WTC11 (cell line): Measurements from ENCODE around the gene PTPRN2. TPM values are rescaled to one million over a fixed set of nuclear protein-coding genes. Genes with fewer than 3 reads are reported as not detected.

Source experiments
- ATAC-seq: fragments of 200-7000 bp; cut with Tn5 transposase; 2 replicates; pipeline ENCODE4 v1.10.0; 2021; ENCODE audit warnings: mild to moderate bottlenecking, moderate library complexity
- CTCF ChIA-PET: fragments of 300-600 bp; sonication (Branson Sonifier 250); formaldehyde crosslinking; loops from one replicate; lab custom pipeline; 2021; ENCODE audit warnings: antibody characterized with exemption; lab: Charles Lee
- POLR2A ChIA-PET: fragments of 350-600 bp; sonication (Branson Sonifier 250); formaldehyde crosslinking; loops from one replicate; lab custom pipeline; 2021; ENCODE audit warnings: antibody characterized with exemption; lab: Charles Lee
- DNase-seq: peaks from one replicate; pipeline ENCODE4 v3.0.0; 2021; ENCODE audit warnings: low spot score
- H3K27ac Mint-ChIP-seq: 2 replicates; pipeline ENCODE4 v1.8.0; 2021; ENCODE audit warnings: mixed read lengths
- H3K27me3 Mint-ChIP-seq: 2 replicates; pipeline ENCODE4 v1.8.0; 2021; ENCODE audit warnings: low read depth, mild to moderate bottlenecking, moderate library complexity, mixed read lengths
- H3K36me3 Mint-ChIP-seq: 2 replicates; pipeline ENCODE4 v1.8.0; 2021; ENCODE audit warnings: mixed read lengths
- H3K4me1 Mint-ChIP-seq: 2 replicates; pipeline ENCODE4 v1.8.0; 2022; ENCODE audit warnings: mixed read lengths
- H3K4me3 Mint-ChIP-seq: 2 replicates; pipeline ENCODE4 v1.8.0; 2021; ENCODE audit warnings: mild to moderate bottlenecking, moderate library complexity, mixed read lengths
- H3K9me3 Mint-ChIP-seq: 2 replicates; pipeline ENCODE4 v1.8.0; 2021; ENCODE audit warnings: mixed read lengths
- CREB1 ChIP-seq: sonication (generic); formaldehyde crosslinking; IDR thresholded peaks from 2 replicates; pipeline ENCODE4 v1.8.0; 2023; ENCODE audit warnings: mild to moderate bottlenecking, missing genetic modification reagents
- EMX1 ChIP-seq: fragments of 250-450 bp; sonication (Bioruptor Pico); IDR thresholded peaks from 2 replicates; pipeline ENCODE4 v1.8.0; 2021; ENCODE audit warnings: mild to moderate bottlenecking
- GTF2I ChIP-seq: fragments of 250-450 bp; sonication (Bioruptor Pico); conservative IDR thresholded peaks from 2 replicates; pipeline ENCODE4 v1.4.0; 2021; ENCODE audit warnings: mild to moderate bottlenecking
- NFYB ChIP-seq: sonication (generic); formaldehyde crosslinking; conservative IDR thresholded peaks from 2 replicates; pipeline ENCODE4 v1.8.0; 2022; ENCODE audit warnings: low read depth, missing genetic modification reagents
- NR1H2 ChIP-seq: sonication (generic); formaldehyde crosslinking; IDR thresholded peaks from 2 replicates; pipeline ENCODE4 v1.9.0; 2021; ENCODE audit warnings: mild to moderate bottlenecking, moderate library complexity, missing genetic modification reagents
- TP53 ChIP-seq: sonication (generic); formaldehyde crosslinking; IDR thresholded peaks from 2 replicates; pipeline ENCODE4 v1.8.1; 2023; ENCODE audit warnings: mild to moderate bottlenecking, missing genetic modification reagents
- ZNF138 ChIP-seq: sonication (generic); formaldehyde crosslinking; conservative IDR thresholded peaks from 2 replicates; pipeline ENCODE4 v1.8.1; 2022; ENCODE audit warnings: mild to moderate bottlenecking, moderate library complexity, missing genetic modification reagents
- ZNF263 ChIP-seq: sonication (generic); formaldehyde crosslinking; IDR thresholded peaks from 2 replicates; pipeline ENCODE4 v1.8.1; 2022; ENCODE audit warnings: low read depth, mild to moderate bottlenecking, moderate library complexity, missing genetic modification reagents
- ZNF317 ChIP-seq: sonication (generic); formaldehyde crosslinking; IDR thresholded peaks from 2 replicates; pipeline ENCODE4 v1.8.1; 2023; ENCODE audit warnings: low read depth, mild to moderate bottlenecking, moderate library complexity, missing genetic modification reagents, borderline replicate concordance
- total RNA-seq: library from RNA; stranded (reverse); gene quantifications from 3 replicates; pipeline ENCODE4 v1.2.3, GENCODE V29; 2021
- TF ChIP-seq, protein P1 (sequence below): sonication (generic); formaldehyde crosslinking; IDR thresholded peaks from 2 replicates; pipeline ENCODE4 v1.8.0; 2022; ENCODE audit warnings: mild to moderate bottlenecking, missing genetic modification reagents
- TF ChIP-seq, protein P2 (sequence below): sonication (generic); formaldehyde crosslinking; IDR thresholded peaks from 2 replicates; pipeline ENCODE4 v1.8.0; 2023; ENCODE audit warnings: mild to moderate bottlenecking, missing genetic modification reagents
- TF ChIP-seq, protein P3 (sequence below): sonication (generic); formaldehyde crosslinking; IDR thresholded peaks from 2 replicates; pipeline ENCODE4 v1.8.0; 2022; ENCODE audit warnings: missing genetic modification reagents
- TF ChIP-seq, protein P4 (sequence below): fragments of 200-600 bp; IDR thresholded peaks from 2 replicates; pipeline ENCODE4 v1.8.0; 2022; ENCODE audit warnings: antibody characterized with exemption
- TF ChIP-seq, protein P5 (sequence below): sonication (generic); formaldehyde crosslinking; conservative IDR thresholded peaks from 2 replicates; pipeline ENCODE4 v1.8.1; 2022; ENCODE audit warnings: mild to moderate bottlenecking, missing genetic modification reagents
- TF ChIP-seq, protein P6 (sequence below): sonication (generic); formaldehyde crosslinking; IDR thresholded peaks from 2 replicates; pipeline ENCODE4 v1.8.1; 2022; ENCODE audit warnings: low read depth, missing genetic modification reagents, borderline replicate concordance

PTPRN2 gene
- total RNA-seq, 1 experiment from 2014 or later: 4.7 TPM

DNA sequence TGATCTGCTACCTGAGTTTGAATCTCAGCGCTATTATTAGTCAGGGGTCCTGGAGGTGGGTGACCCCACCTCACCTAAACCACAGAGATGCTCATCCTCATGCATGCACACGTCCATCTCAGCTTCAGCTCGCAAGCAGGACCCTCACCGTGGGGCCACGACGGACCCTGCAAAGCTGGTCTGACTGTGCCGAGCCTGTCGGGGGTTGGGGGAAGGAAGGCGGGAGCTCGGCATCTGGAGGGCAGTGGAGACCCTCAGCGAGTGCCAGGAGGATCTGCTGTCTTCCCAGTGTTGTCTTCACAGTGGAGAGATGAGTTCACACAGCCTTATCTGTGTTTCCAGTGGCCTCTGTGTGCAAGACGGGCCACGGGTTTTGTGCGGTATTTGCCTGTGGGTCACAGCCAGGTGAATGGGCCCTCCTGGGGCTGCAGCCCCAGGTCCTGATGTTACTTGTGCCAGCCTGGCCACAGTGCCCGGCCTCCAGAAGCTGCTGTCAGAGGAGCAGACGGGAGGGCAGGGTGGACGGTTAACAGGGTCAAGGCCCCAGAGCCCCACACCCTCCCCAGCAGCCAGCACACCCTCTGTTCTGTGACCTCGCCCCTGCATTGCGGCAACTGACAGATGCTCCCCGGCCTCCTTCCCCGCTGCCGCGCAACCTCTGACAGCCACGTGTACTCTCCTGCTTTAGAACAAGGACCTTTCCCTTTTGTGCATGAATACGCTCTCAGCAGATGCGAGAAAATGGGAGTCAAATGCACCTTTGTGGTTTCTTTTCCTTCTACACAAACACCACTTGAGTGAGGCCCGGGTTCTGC lies 722.1 kb downstream of the PTPRN2 start (continued):
- no peak for TF ChIP-seq TP53 (CRISPR knock-in tag)
- no peak for TF ChIP-seq EMX1
- TF ChIP-seq, protein P1, sequence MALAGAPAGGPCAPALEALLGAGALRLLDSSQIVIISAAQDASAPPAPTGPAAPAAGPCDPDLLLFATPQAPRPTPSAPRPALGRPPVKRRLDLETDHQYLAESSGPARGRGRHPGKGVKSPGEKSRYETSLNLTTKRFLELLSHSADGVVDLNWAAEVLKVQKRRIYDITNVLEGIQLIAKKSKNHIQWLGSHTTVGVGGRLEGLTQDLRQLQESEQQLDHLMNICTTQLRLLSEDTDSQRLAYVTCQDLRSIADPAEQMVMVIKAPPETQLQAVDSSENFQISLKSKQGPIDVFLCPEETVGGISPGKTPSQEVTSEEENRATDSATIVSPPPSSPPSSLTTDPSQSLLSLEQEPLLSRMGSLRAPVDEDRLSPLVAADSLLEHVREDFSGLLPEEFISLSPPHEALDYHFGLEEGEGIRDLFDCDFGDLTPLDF (CRISPR knock-in tag): no peak
- no peak for TF ChIP-seq ZNF263 (CRISPR knock-in tag)
- TF ChIP-seq, protein P2, sequence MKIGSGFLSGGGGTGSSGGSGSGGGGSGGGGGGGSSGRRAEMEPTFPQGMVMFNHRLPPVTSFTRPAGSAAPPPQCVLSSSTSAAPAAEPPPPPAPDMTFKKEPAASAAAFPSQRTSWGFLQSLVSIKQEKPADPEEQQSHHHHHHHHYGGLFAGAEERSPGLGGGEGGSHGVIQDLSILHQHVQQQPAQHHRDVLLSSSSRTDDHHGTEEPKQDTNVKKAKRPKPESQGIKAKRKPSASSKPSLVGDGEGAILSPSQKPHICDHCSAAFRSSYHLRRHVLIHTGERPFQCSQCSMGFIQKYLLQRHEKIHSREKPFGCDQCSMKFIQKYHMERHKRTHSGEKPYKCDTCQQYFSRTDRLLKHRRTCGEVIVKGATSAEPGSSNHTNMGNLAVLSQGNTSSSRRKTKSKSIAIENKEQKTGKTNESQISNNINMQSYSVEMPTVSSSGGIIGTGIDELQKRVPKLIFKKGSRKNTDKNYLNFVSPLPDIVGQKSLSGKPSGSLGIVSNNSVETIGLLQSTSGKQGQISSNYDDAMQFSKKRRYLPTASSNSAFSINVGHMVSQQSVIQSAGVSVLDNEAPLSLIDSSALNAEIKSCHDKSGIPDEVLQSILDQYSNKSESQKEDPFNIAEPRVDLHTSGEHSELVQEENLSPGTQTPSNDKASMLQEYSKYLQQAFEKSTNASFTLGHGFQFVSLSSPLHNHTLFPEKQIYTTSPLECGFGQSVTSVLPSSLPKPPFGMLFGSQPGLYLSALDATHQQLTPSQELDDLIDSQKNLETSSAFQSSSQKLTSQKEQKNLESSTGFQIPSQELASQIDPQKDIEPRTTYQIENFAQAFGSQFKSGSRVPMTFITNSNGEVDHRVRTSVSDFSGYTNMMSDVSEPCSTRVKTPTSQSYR (CRISPR knock-in tag): no peak

DNA sequence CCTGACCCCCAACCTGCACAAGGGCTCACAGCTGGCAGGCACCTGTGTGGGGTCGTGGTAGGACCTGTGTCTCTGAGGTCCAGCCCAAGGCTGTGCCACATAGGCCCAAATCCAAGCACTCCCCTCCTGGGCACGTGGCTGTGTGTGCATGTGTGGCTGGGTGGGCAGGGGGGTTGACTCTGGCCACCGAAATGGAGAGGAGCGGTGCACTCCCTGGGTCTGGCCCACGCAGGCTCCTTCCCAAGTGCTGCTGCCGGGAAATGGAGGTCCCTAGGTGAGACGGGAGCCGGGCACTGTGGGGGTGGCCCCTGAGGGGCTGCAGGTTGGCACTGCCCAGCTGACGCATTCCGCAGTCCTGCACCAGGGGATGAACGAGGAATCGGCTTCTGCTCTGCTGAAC lies 722.7 kb downstream of the PTPRN2 start:
- Mint-ChIP-seq H3K9me3 (peaks cover 29% of the 10 kb centered on the region), H3K4me1 (no peaks in the 10 kb centered on the region), H3K36me3 (peaks cover 30% of the 10 kb centered on the region), H3K27ac (no peak overlapping the region), H3K27me3 (peaks cover 5% of the 10 kb centered on the region), H3K4me3 (no peak overlapping the region)
- POLR2A ChIA-PET: no interaction called here
- TF ChIP-seq CREB1 (no peak), NR1H2 (CRISPR knock-in tag) (no peak), GTF2I (no peak), NFYB (no peak), ZNF317 (CRISPR knock-in tag) (no peak), ZNF138 (no peak)
- TF ChIP-seq, protein P1 (CRISPR knock-in tag): no peak
- TF ChIP-seq, protein P3, sequence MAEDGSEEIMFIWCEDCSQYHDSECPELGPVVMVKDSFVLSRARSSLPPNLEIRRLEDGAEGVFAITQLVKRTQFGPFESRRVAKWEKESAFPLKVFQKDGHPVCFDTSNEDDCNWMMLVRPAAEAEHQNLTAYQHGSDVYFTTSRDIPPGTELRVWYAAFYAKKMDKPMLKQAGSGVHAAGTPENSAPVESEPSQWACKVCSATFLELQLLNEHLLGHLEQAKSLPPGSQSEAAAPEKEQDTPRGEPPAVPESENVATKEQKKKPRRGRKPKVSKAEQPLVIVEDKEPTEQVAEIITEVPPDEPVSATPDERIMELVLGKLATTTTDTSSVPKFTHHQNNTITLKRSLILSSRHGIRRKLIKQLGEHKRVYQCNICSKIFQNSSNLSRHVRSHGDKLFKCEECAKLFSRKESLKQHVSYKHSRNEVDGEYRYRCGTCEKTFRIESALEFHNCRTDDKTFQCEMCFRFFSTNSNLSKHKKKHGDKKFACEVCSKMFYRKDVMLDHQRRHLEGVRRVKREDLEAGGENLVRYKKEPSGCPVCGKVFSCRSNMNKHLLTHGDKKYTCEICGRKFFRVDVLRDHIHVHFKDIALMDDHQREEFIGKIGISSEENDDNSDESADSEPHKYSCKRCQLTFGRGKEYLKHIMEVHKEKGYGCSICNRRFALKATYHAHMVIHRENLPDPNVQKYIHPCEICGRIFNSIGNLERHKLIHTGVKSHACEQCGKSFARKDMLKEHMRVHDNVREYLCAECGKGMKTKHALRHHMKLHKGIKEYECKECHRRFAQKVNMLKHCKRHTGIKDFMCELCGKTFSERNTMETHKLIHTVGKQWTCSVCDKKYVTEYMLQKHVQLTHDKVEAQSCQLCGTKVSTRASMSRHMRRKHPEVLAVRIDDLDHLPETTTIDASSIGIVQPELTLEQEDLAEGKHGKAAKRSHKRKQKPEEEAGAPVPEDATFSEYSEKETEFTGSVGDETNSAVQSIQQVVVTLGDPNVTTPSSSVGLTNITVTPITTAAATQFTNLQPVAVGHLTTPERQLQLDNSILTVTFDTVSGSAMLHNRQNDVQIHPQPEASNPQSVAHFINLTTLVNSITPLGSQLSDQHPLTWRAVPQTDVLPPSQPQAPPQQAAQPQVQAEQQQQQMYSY (CRISPR knock-in tag): no peak
- TF ChIP-seq, protein P4, sequence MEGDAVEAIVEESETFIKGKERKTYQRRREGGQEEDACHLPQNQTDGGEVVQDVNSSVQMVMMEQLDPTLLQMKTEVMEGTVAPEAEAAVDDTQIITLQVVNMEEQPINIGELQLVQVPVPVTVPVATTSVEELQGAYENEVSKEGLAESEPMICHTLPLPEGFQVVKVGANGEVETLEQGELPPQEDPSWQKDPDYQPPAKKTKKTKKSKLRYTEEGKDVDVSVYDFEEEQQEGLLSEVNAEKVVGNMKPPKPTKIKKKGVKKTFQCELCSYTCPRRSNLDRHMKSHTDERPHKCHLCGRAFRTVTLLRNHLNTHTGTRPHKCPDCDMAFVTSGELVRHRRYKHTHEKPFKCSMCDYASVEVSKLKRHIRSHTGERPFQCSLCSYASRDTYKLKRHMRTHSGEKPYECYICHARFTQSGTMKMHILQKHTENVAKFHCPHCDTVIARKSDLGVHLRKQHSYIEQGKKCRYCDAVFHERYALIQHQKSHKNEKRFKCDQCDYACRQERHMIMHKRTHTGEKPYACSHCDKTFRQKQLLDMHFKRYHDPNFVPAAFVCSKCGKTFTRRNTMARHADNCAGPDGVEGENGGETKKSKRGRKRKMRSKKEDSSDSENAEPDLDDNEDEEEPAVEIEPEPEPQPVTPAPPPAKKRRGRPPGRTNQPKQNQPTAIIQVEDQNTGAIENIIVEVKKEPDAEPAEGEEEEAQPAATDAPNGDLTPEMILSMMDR: no peak
- TF ChIP-seq, protein P5, sequence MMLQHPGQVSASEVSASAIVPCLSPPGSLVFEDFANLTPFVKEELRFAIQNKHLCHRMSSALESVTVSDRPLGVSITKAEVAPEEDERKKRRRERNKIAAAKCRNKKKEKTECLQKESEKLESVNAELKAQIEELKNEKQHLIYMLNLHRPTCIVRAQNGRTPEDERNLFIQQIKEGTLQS (CRISPR knock-in tag): no peak
- TF ChIP-seq, protein P6, sequence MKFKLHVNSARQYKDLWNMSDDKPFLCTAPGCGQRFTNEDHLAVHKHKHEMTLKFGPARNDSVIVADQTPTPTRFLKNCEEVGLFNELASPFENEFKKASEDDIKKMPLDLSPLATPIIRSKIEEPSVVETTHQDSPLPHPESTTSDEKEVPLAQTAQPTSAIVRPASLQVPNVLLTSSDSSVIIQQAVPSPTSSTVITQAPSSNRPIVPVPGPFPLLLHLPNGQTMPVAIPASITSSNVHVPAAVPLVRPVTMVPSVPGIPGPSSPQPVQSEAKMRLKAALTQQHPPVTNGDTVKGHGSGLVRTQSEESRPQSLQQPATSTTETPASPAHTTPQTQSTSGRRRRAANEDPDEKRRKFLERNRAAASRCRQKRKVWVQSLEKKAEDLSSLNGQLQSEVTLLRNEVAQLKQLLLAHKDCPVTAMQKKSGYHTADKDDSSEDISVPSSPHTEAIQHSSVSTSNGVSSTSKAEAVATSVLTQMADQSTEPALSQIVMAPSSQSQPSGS (CRISPR knock-in tag): no peak
- DNase-seq (no peak), ATAC-seq (no peak)
- CTCF ChIA-PET: no interaction called here
